ENCODE data around the gene CCDC40.

- no peak for TF ChIP-seq CHD1 (IDR thresholded peaks at IDR 0.05; ENCODE audit: low read length)
- TF ChIP-seq CREM (IDR thresholded peaks at IDR 0.05; ENCODE audit: low read depth): no peak
- TF ChIP-seq MLLT1 (IDR thresholded peaks at IDR 0.05): no peak
These were observed 19.0 kb upstream of the CCDC40 start for GRCh38 chr17:80017226-80018010.

Measured in K562 (cell line).